Liver (tissue), 9 donors: ENCODE measurements around the gene GPHN. TPM values are rescaled to one million over a fixed set of nuclear protein-coding genes. Genes with fewer than 3 reads are reported as not detected.

Experiments used
- DNase-seq: peaks from one replicate; pipeline ENCODE4 v3.0.0-alpha.2; 2017; ENCODE audit warnings: low spot score
- H3K27ac ChIP-seq, 2 donors: one replicate each; pipeline ENCODE4 v1.7.0; 2013; ENCODE audit warnings: inconsistent platforms in 2 of 2, low read length in 2 of 2, control low read depth in 1 of 2, low read depth in 1 of 2, mild to moderate bottlenecking in 1 of 2
- H3K27me3 ChIP-seq, 4 donors: one replicate each; pipeline versions ENCODE4 v1.6.1 to v1.7.0; 2013; ENCODE audit warnings: low read length in 3 of 4, inconsistent platforms in 1 of 4, mild to moderate bottlenecking in 1 of 4, moderate library complexity in 1 of 4; ENCODE audit not compliant: control insufficient read depth in 4 of 4, insufficient read depth in 4 of 4
- H3K36me3 ChIP-seq, 4 donors: one replicate each; pipeline versions ENCODE4 v1.6.1 to v1.7.0; 2013; ENCODE audit warnings: low read length in 3 of 4, mild to moderate bottlenecking in 3 of 4, low read depth in 1 of 4, moderate library complexity in 1 of 4; ENCODE audit not compliant: control insufficient read depth in 4 of 4, insufficient read depth in 3 of 4
- H3K4me1 ChIP-seq, 4 donors: one replicate each; pipeline versions ENCODE4 v1.6.1 to v1.7.0; 2013; ENCODE audit warnings: low read length in 3 of 4, mild to moderate bottlenecking in 3 of 4, moderate library complexity in 1 of 4; ENCODE audit not compliant: control insufficient read depth in 4 of 4, insufficient read depth in 4 of 4
- H3K4me3 ChIP-seq, 3 donors: one replicate each; pipeline versions ENCODE4 v1.6.1 to v1.7.0; 2013; ENCODE audit warnings: low read length in 3 of 3, control low read depth in 1 of 3, low read depth in 1 of 3, mild to moderate bottlenecking in 1 of 3
- H3K9ac ChIP-seq, 2 donors: one replicate each; pipeline ENCODE4 v1.7.0; 2013; ENCODE audit warnings: low read length in 2 of 2, mild to moderate bottlenecking in 2 of 2, moderate library complexity in 2 of 2, control low read depth in 1 of 2, low read depth in 1 of 2
- H3K9me3 ChIP-seq, 4 donors: one replicate each; pipeline versions ENCODE4 v1.6.1 to v1.7.0; 2013; ENCODE audit warnings: low read length in 3 of 4; ENCODE audit not compliant: control insufficient read depth in 4 of 4
- EGR1 ChIP-seq, 2 donors: IDR thresholded peaks; 2 replicates each; pipeline ENCODE4 v1.6.1; 2016 to 2018; ENCODE audit warnings: antibody characterized with exemption in 2 of 2, low read depth in 2 of 2
- FOXA1 ChIP-seq: IDR thresholded peaks from 2 replicates; pipeline ENCODE4 v1.6.1; 2016; ENCODE audit warnings: antibody characterized with exemption
- FOXA2 ChIP-seq: IDR thresholded peaks from 2 replicates; pipeline ENCODE4 v1.6.1; 2016; ENCODE audit warnings: antibody characterized with exemption
- GABPA ChIP-seq, 2 donors: IDR thresholded peaks in 1 of 2; conservative IDR thresholded peaks in 1 of 2; 2 replicates each; pipeline ENCODE4 v1.6.1; 2016; ENCODE audit warnings: antibody characterized with exemption in 2 of 2, mild to moderate bottlenecking in 1 of 2, moderate library complexity in 1 of 2
- HNF4A ChIP-seq, 2 donors: conservative IDR thresholded peaks; 2 replicates each; pipeline ENCODE4 v1.6.1; 2016; ENCODE audit warnings: antibody characterized with exemption in 2 of 2, mild to moderate bottlenecking in 2 of 2
- HNF4G ChIP-seq: IDR thresholded peaks from 2 replicates; pipeline ENCODE4 v1.6.1; 2016; ENCODE audit warnings: antibody characterized with exemption
- JUND ChIP-seq, 2 donors: IDR thresholded peaks; 2 replicates each; pipeline ENCODE4 v1.6.1; 2016; ENCODE audit warnings: antibody characterized with exemption in 2 of 2
- NR2F2 ChIP-seq: IDR thresholded peaks from 2 replicates; pipeline ENCODE4 v1.6.1; 2016; ENCODE audit warnings: antibody characterized with exemption
- RAD21 ChIP-seq, 2 donors: IDR thresholded peaks; 2 replicates each; pipeline ENCODE4 v1.6.1; 2016; ENCODE audit warnings: antibody characterized with exemption in 2 of 2, mild to moderate bottlenecking in 2 of 2
- RXRA ChIP-seq, 2 donors: IDR thresholded peaks; 2 replicates each; pipeline ENCODE4 v1.6.1; 2017 to 2018; ENCODE audit warnings: antibody characterized with exemption in 2 of 2, mild to moderate bottlenecking in 1 of 2
- SP1 ChIP-seq: IDR thresholded peaks from 2 replicates; pipeline ENCODE4 v1.6.1; 2018; ENCODE audit warnings: antibody characterized with exemption, mild to moderate bottlenecking
- TAF1 ChIP-seq: conservative IDR thresholded peaks from 2 replicates; pipeline ENCODE4 v1.6.1; 2016; ENCODE audit warnings: antibody characterized with exemption, mild to moderate bottlenecking
- YY1 ChIP-seq: IDR thresholded peaks from 2 replicates; pipeline ENCODE4 v1.6.1; 2016; ENCODE audit warnings: antibody characterized with exemption, mild to moderate bottlenecking
- WGBS: extraction: QIAGEN DNeasy Blood & Tissue Kit; methylation state at CpG from one replicate; pipeline ENCODE4 v1.1.7; 2013; 5-methylcytosine and 5-hydroxymethylcytosine counted together
- polyA plus RNA-seq, 2 donors: library from polyadenylated mRNA; stranded (reverse) in 1 of 2; unstranded in 1 of 2; fragments of 200-250 nt in 1 of 2; fragments of >200 nt in 1 of 2; fragmentation: Nextera tagmentation in 1 of 2; extraction: Ambion mirVana in 1 of 2; gene quantifications; one replicate each; pipeline versions ENCODE4 v1.2.1 to v1.2.3, GENCODE V29; 2013 to 2015
- total RNA-seq, 2 donors: library from RNA; depleted of rRNA; stranded (reverse); fragments of >200 nt; gene quantifications; one replicate each; pipeline ENCODE4 v1.2.3, GENCODE V29; 2014
- TF ChIP-seq, protein P1 (sequence below): IDR thresholded peaks from 2 replicates; pipeline ENCODE4 v1.6.1; 2016; ENCODE audit warnings: antibody characterized with exemption, mild to moderate bottlenecking
- TF ChIP-seq, protein P2 (sequence below): IDR thresholded peaks from 2 replicates; pipeline ENCODE4 v1.6.1; 2016; ENCODE audit warnings: antibody characterized with exemption
- TF ChIP-seq, protein P3 (sequence below): fragments of 150-350 bp; IDR thresholded peaks from 2 replicates; pipeline ENCODE4 v1.5.1; 2017; ENCODE audit warnings: improper control_type of control experiment, low read depth, low read length; ENCODE audit not compliant: missing input control
- TF ChIP-seq, protein P4 (sequence below): IDR thresholded peaks from 2 replicates; pipeline ENCODE4 v1.6.1; 2016; ENCODE audit warnings: antibody characterized with exemption
- TF ChIP-seq, protein P5 (sequence below): IDR thresholded peaks from 2 replicates; pipeline ENCODE4 v1.6.1; 2016; ENCODE audit warnings: antibody characterized with exemption
- donor health status: healthy.
- donor health status: healthy.
- donor health status: healthy.
- donor health status: healthy.
- donor health status: healthy.

GPHN gene
- total and polyA plus RNA-seq, 4 donors: 18.4 to 76.4 (median 47.4) TPM

DNA sequence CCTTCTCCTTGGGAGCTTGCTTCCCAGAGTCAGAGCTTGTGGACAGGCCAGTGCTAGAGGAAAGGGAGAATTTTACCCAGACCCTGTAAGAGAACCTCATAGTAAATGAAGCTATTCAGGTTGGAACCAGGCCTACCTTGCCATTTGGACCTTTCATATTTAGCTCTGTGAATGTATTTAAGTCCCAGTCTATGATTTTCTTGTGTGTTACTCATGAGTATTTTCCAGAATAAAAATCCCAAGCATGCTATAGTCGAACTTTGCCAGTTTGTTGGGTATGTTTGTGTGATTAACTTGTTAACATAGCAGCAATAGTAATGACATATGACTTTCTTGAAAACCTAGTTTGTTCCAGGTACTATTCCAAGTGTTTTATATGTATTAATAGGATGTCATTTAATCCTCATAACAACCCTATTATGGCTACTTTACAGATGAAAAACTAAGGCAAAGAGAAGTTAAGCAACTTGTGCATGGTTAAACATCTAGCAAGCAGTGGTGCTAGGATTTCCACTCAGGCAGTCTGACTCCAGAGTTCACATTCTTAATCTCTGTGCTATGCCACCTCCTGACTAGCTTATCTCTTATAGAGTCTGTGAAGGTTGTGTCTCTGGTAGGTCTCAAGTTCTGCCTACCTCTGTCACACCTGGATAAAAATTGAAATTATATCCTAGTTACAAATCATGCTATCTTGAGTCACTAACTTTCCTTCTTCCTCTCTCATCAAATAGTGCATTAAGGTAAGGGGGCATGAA, 633.4 kb downstream of the GPHN start:
- H3K27me3 ChIP-seq: no peaks in the 10 kb centered on the region
- no peaks in the 10 kb centered on the region for H3K4me1 ChIP-seq
- no peaks in the 10 kb centered on the region for H3K9me3 ChIP-seq
- H3K27ac ChIP-seq: no peak overlapping the region
- DNase-seq: no peak
- TF ChIP-seq TAF1 (no peak), FOXA2 (no peak), HNF4G (no peak), YY1 (no peak), NR2F2 (no peak), FOXA1 (no peak), RAD21 (IDR thresholded peaks at IDR 0.05) (no peak), EGR1 (IDR thresholded peaks at IDR 0.05; ENCODE audit: low read depth in 2 of 2) (no peak), GABPA (IDR thresholded peaks at IDR 0.05 in 1 of 2, conservative IDR thresholded peaks at IDR 0.05 in 1 of 2) (no peak), RXRA (IDR thresholded peaks at IDR 0.05) (no peak), HNF4A (conservative IDR thresholded peaks at IDR 0.05) (no peak), JUND (IDR thresholded peaks at IDR 0.05) (no peak), SP1 (no peak)
- TF ChIP-seq, protein P1, sequence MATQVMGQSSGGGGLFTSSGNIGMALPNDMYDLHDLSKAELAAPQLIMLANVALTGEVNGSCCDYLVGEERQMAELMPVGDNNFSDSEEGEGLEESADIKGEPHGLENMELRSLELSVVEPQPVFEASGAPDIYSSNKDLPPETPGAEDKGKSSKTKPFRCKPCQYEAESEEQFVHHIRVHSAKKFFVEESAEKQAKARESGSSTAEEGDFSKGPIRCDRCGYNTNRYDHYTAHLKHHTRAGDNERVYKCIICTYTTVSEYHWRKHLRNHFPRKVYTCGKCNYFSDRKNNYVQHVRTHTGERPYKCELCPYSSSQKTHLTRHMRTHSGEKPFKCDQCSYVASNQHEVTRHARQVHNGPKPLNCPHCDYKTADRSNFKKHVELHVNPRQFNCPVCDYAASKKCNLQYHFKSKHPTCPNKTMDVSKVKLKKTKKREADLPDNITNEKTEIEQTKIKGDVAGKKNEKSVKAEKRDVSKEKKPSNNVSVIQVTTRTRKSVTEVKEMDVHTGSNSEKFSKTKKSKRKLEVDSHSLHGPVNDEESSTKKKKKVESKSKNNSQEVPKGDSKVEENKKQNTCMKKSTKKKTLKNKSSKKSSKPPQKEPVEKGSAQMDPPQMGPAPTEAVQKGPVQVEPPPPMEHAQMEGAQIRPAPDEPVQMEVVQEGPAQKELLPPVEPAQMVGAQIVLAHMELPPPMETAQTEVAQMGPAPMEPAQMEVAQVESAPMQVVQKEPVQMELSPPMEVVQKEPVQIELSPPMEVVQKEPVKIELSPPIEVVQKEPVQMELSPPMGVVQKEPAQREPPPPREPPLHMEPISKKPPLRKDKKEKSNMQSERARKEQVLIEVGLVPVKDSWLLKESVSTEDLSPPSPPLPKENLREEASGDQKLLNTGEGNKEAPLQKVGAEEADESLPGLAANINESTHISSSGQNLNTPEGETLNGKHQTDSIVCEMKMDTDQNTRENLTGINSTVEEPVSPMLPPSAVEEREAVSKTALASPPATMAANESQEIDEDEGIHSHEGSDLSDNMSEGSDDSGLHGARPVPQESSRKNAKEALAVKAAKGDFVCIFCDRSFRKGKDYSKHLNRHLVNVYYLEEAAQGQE: no peak
- TF ChIP-seq, protein P2, sequence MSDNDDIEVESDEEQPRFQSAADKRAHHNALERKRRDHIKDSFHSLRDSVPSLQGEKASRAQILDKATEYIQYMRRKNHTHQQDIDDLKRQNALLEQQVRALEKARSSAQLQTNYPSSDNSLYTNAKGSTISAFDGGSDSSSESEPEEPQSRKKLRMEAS: no peak
- TF ChIP-seq, protein P3, sequence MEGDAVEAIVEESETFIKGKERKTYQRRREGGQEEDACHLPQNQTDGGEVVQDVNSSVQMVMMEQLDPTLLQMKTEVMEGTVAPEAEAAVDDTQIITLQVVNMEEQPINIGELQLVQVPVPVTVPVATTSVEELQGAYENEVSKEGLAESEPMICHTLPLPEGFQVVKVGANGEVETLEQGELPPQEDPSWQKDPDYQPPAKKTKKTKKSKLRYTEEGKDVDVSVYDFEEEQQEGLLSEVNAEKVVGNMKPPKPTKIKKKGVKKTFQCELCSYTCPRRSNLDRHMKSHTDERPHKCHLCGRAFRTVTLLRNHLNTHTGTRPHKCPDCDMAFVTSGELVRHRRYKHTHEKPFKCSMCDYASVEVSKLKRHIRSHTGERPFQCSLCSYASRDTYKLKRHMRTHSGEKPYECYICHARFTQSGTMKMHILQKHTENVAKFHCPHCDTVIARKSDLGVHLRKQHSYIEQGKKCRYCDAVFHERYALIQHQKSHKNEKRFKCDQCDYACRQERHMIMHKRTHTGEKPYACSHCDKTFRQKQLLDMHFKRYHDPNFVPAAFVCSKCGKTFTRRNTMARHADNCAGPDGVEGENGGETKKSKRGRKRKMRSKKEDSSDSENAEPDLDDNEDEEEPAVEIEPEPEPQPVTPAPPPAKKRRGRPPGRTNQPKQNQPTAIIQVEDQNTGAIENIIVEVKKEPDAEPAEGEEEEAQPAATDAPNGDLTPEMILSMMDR: no peak
- TF ChIP-seq, protein P4, sequence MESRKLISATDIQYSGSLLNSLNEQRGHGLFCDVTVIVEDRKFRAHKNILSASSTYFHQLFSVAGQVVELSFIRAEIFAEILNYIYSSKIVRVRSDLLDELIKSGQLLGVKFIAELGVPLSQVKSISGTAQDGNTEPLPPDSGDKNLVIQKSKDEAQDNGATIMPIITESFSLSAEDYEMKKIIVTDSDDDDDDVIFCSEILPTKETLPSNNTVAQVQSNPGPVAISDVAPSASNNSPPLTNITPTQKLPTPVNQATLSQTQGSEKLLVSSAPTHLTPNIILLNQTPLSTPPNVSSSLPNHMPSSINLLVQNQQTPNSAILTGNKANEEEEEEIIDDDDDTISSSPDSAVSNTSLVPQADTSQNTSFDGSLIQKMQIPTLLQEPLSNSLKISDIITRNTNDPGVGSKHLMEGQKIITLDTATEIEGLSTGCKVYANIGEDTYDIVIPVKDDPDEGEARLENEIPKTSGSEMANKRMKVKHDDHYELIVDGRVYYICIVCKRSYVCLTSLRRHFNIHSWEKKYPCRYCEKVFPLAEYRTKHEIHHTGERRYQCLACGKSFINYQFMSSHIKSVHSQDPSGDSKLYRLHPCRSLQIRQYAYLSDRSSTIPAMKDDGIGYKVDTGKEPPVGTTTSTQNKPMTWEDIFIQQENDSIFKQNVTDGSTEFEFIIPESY: no peak
- TF ChIP-seq, protein P5, sequence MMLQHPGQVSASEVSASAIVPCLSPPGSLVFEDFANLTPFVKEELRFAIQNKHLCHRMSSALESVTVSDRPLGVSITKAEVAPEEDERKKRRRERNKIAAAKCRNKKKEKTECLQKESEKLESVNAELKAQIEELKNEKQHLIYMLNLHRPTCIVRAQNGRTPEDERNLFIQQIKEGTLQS: no peak
- 89% methylated on average over 1 of the region's 1 CpG for WGBS
- peaks cover 6 to 31% (median 15%) of the 10 kb centered on the region in 4 donors for H3K36me3 ChIP-seq
- no peak overlapping the region for H3K4me3 ChIP-seq
- no peak overlapping the region for H3K9ac ChIP-seq
